Stomach (tissue), 4 donors: ENCODE results near the gene HS6ST1.

Experiments used
- EP300 ChIP-seq: sonication (generic); formaldehyde crosslinking; IDR thresholded peaks from one replicate; pipeline ENCODE4 v1.6.1; 2017; ENCODE audit warnings: antibody characterized with exemption
- POLR2A ChIP-seq, 4 donors: fragments of 450-650 bp; IDR thresholded peaks; one replicate each; pipeline ENCODE4 v1.6.1; 2016; ENCODE audit warnings: antibody characterized with exemption in 4 of 4, control low read depth in 2 of 4, mild to moderate bottlenecking in 1 of 4, moderate library complexity in 1 of 4
- POLR2AphosphoS5 ChIP-seq, 3 donors: sonication (generic); formaldehyde crosslinking; IDR thresholded peaks; one replicate each; pipeline ENCODE4 v1.6.1; 2016; ENCODE audit warnings: antibody characterized with exemption in 3 of 3
- TF ChIP-seq, protein P1 (sequence below), 7 experiments: fragments of 450-650 bp in 4 of 7; fragments of 200-600 bp in 3 of 7; sonication (generic) in 3 of 7; IDR thresholded peaks; one replicate each; pipeline ENCODE4 v1.5.1; 2016 to 2019; ENCODE audit warnings: antibody characterized with exemption in 7 of 7, control low read depth in 2 of 7, mild to moderate bottlenecking in 1 of 7

DNA sequence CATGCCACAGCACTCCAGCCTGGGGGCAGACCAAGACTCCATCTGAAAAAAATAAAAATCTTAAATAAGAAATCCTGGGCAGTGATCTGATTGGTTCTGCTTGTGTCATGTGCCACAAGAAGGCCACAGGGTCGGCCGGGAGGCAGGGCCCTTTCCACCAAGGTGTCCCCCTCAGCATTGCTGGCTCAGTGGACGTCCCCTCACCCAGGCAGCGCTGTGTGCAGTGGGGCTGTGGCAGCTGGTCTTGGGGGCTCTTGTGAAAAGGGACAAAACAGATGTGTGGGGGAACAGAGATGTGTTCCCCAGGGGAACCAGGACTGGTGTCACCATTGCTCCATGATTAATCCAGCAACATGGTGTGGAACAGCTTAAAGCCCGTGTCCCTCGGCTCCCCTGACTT is 60.5 kb downstream of the HS6ST1 start:
- TF ChIP-seq POLR2AphosphoS5 (IDR thresholded peaks at IDR 0.05) (no peak), EP300 (no peak), POLR2A (IDR thresholded peaks at IDR 0.05) (no peak)
- TF ChIP-seq, protein P1, sequence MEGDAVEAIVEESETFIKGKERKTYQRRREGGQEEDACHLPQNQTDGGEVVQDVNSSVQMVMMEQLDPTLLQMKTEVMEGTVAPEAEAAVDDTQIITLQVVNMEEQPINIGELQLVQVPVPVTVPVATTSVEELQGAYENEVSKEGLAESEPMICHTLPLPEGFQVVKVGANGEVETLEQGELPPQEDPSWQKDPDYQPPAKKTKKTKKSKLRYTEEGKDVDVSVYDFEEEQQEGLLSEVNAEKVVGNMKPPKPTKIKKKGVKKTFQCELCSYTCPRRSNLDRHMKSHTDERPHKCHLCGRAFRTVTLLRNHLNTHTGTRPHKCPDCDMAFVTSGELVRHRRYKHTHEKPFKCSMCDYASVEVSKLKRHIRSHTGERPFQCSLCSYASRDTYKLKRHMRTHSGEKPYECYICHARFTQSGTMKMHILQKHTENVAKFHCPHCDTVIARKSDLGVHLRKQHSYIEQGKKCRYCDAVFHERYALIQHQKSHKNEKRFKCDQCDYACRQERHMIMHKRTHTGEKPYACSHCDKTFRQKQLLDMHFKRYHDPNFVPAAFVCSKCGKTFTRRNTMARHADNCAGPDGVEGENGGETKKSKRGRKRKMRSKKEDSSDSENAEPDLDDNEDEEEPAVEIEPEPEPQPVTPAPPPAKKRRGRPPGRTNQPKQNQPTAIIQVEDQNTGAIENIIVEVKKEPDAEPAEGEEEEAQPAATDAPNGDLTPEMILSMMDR (IDR thresholded peaks at IDR 0.05) = no peak
